Endothelial cell of umbilical vein (primary cell): ENCODE measurements around the gene CCDC32. TPM values are rescaled to one million over a fixed set of nuclear protein-coding genes. Genes with fewer than 3 reads are reported as not detected.

Experiments used
- BruUV-seq: library from RNA; stranded (reverse); fragments of 400-500 nt; replicated peaks from 2 replicates; lab custom pipeline; 2021; lab: Mats Ljungman, UMichigan
- CTCF ChIA-PET: fragments of 300-600, 350-600 bp; sonication (Branson Sonifier 250); formaldehyde crosslinking; loops from one replicate; lab custom pipeline; 2021; ENCODE audit warnings: antibody characterized with exemption, inconsistent platforms; lab: Charles Lee
- POLR2A ChIA-PET: fragments of 300-600, 350-600 bp; sonication (Branson Sonifier 250); formaldehyde crosslinking; loops from one replicate; lab custom pipeline; 2021; ENCODE audit warnings: antibody characterized with exemption, inconsistent platforms; lab: Charles Lee
- DNase-seq: peaks from one replicate; pipeline ENCODE4 v3.0.0-alpha.2; 2011; ENCODE audit warnings: low read depth, low spot score
- FAIRE-seq: peaks from 2 replicates; lab custom pipeline; 2011; peaks lifted over from hg19 to GRCh38; lab: Jason Lieb, UNC
- H2AFZ ChIP-seq: 2 replicates; pipeline ENCODE4 v1.6.0; 2012; ENCODE audit warnings: low read depth, low read length, control low read depth, inconsistent platforms
- H3K27ac ChIP-seq: 2 replicates; pipeline ENCODE4 v1.5.1; 2011; ENCODE audit warnings: low read depth, mild to moderate bottlenecking, control low read depth, low read length, moderate library complexity; ENCODE audit not compliant: insufficient read depth
- H3K27me3 ChIP-seq, 2 experiments: 2 replicates each; pipeline versions ENCODE4 v1.6.0 to v1.6.1; 2011; ENCODE audit warnings: low read length in 2 of 2, mixed read lengths in 1 of 2; ENCODE audit not compliant: control insufficient read depth in 2 of 2, insufficient read depth in 2 of 2
- H3K36me3 ChIP-seq, 2 experiments: 2 replicates in 1 of 2; 3 replicates in 1 of 2; pipeline ENCODE4 v1.5.1; 2011; ENCODE audit warnings: low read length in 2 of 2, mild to moderate bottlenecking in 1 of 2, moderate library complexity in 1 of 2; ENCODE audit not compliant: control insufficient read depth in 2 of 2, insufficient read depth in 2 of 2; ENCODE audit errors: extremely low read depth in 1 of 2
- H3K4me1 ChIP-seq: 3 replicates; pipeline ENCODE4 v1.5.1; 2011; ENCODE audit warnings: mild to moderate bottlenecking, low read length; ENCODE audit not compliant: control insufficient read depth, insufficient read depth; ENCODE audit errors: extremely low read depth
- H3K4me2 ChIP-seq: 2 replicates; pipeline ENCODE4 v1.6.1; 2011; ENCODE audit warnings: low read length, control low read depth, mixed read lengths; ENCODE audit not compliant: insufficient read depth
- H3K4me3 ChIP-seq, 3 experiments: fragments of 200-600 bp in 1 of 3; sonication (generic), shearing (Covaris generic) in 1 of 3; replicated peaks in 1 of 3; 2 replicates each; pipeline ENCODE4 v1.5.1; 2011 to 2016; ENCODE audit warnings: control low read depth in 3 of 3, low read length in 3 of 3, mild to moderate bottlenecking in 2 of 3, inconsistent platforms in 1 of 3, low read depth in 1 of 3, moderate library complexity in 1 of 3; ENCODE audit not compliant: insufficient read depth in 1 of 3
- H3K79me2 ChIP-seq: 2 replicates; pipeline ENCODE4 v1.6.0; 2012; ENCODE audit warnings: low read length, inconsistent platforms; ENCODE audit not compliant: control insufficient read depth, insufficient read depth
- H3K9ac ChIP-seq: replicated peaks from 2 replicates; pipeline ENCODE3; 2011; ENCODE audit warnings: low read length, control low read depth; ENCODE audit not compliant: insufficient read depth; ENCODE audit errors: extremely low read depth
- H3K9me1 ChIP-seq: replicated peaks from 3 replicates; pipeline ENCODE4 v1.6.0; 2011; ENCODE audit warnings: mild to moderate bottlenecking, low read length; ENCODE audit not compliant: control insufficient read depth, insufficient read depth; ENCODE audit errors: extremely low read depth
- H3K9me3 ChIP-seq: replicated peaks from 2 replicates; pipeline ENCODE4 v1.5.1; 2012; ENCODE audit warnings: low read length, inconsistent platforms; ENCODE audit not compliant: control insufficient read depth, insufficient read depth
- H4K20me1 ChIP-seq: replicated peaks from 2 replicates; pipeline ENCODE3; 2011; ENCODE audit warnings: mild to moderate bottlenecking, low read length; ENCODE audit not compliant: control insufficient read depth, insufficient read depth; ENCODE audit errors: extremely low read depth
- EZH2 ChIP-seq: IDR thresholded peaks from 2 replicates; pipeline ENCODE4 v1.6.1; 2012; ENCODE audit warnings: borderline replicate concordance, low read depth, mild to moderate bottlenecking, moderate library complexity, low read length, inconsistent platforms; ENCODE audit not compliant: severe bottlenecking
- FOS ChIP-seq: IDR thresholded peaks from 2 replicates; pipeline ENCODE4 v1.6.1; 2011; ENCODE audit warnings: mild to moderate bottlenecking, low read length, moderate library complexity, borderline replicate concordance; ENCODE audit not compliant: insufficient read depth
- GATA2 ChIP-seq: IDR thresholded peaks from 2 replicates; pipeline ENCODE4 v1.7.0; 2011; ENCODE audit warnings: low read depth, mild to moderate bottlenecking, moderate library complexity, mixed read lengths, low read length; ENCODE audit not compliant: insufficient read length, insufficient read depth
- JUN ChIP-seq: IDR thresholded peaks from 2 replicates; pipeline ENCODE4 v1.6.1; 2011; ENCODE audit warnings: borderline replicate concordance, low read depth; ENCODE audit not compliant: insufficient read length, insufficient read depth
- MYC ChIP-seq: IDR thresholded peaks from one replicate; pipeline ENCODE4 v1.6.1; 2011; ENCODE audit warnings: mild to moderate bottlenecking, low read depth, low read length
- POLR2A ChIP-seq: IDR thresholded peaks from 2 replicates; pipeline ENCODE4 v1.6.1; 2012; ENCODE audit warnings: low read depth, mild to moderate bottlenecking, control low read depth, low read length
- POLR2AphosphoS5 ChIP-seq: IDR thresholded peaks from 2 replicates; pipeline ENCODE4 v1.6.1; 2012; ENCODE audit warnings: low read depth, mild to moderate bottlenecking, control low read depth, low read length, moderate library complexity; ENCODE audit not compliant: insufficient read depth
- dilution Hi-C: fragments of 300-500 bp; cut with MboI; formaldehyde crosslinking; loops from one replicate; pipeline ENCODE4 v1.15.0; 2019; ENCODE audit warnings: low sequenced_read_pairs; ENCODE audit not compliant: extremely low pct_ligation_motif_present
- intact Hi-C: fragments of 100-400 bp; cut with micrococcal nuclease; formaldehyde crosslinking; loops from one replicate; pipeline ENCODE4 v1.10.0; 2022
- polyA plus RNA-seq, 4 experiments: library from polyadenylated mRNA; depleted of rRNA in 3 of 4; stranded (reverse) in 3 of 4; unstranded in 1 of 4; fragments of >200 nt; gene quantifications; 2 replicates each; pipeline versions ENCODE4 v1.2.1 to v1.2.3, GENCODE V29; 2011 to 2012; ENCODE audit warnings: missing spikeins in 1 of 4
- total RNA-seq: library from RNA; stranded (reverse); gene quantifications from 2 replicates; pipeline ENCODE4 v1.2.3, GENCODE V29; 2021
- TF ChIP-seq, protein P1 (sequence below): IDR thresholded peaks from 2 replicates; pipeline ENCODE4 v1.6.1; 2011; ENCODE audit not compliant: insufficient read depth, insufficient read length
- TF ChIP-seq, protein P2 (sequence below), 2 donors: IDR thresholded peaks; 1 replicate in 1 of 2; 2 replicates in 1 of 2; pipeline ENCODE4 v1.5.1; 2011; ENCODE audit warnings: low read length in 2 of 2, mild to moderate bottlenecking in 2 of 2, moderate library complexity in 2 of 2, control low read depth in 1 of 2, inconsistent platforms in 1 of 2, low read depth in 1 of 2; ENCODE audit not compliant: insufficient read depth in 1 of 2; ENCODE audit errors: extremely low read depth in 1 of 2

Gene CCDC32
- total and polyA plus RNA-seq, 2 donors (not counting 3 experiments of a cell fraction or from before 2014, with no cell fraction given), result 22.9 to 24.0 TPM

DNA sequence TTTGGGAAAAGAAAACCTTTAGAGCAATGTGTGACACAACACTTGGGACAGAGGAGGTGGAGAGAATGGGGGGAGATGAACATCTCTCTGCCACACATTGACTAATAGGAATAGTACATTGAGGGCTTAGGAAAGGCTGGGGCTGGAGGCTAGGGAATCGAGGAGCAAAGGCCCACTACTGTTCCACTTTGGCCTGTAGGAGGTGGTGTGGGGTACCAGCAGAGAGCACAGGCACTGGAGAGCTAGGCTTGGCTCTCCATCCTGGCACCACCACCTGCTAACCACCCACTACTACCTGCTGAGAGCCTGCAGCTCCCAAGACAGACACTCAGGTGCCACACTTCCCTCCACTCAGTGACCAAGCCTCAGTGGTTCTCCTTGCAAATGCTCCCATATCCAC is 19.4 kb downstream of the CCDC32 start:
- no peak overlapping the region for H3K9ac ChIP-seq
- H3K36me3 ChIP-seq, result peaks cover 2 to 6% of the 10 kb centered on the region in 2 experiments
- DNase-seq, result no peak
- H3K4me3 ChIP-seq, result no peak overlapping the region
- no peaks in the 10 kb centered on the region for H4K20me1 ChIP-seq
- no peak overlapping the region for H2AFZ ChIP-seq
- H3K4me2 ChIP-seq, result no peak overlapping the region
- H3K27ac ChIP-seq, result no peak overlapping the region
- FAIRE-seq, result no peak
- no peaks in the 10 kb centered on the region for H3K9me1 ChIP-seq
- H3K4me1 ChIP-seq, result no peaks in the 10 kb centered on the region
- intact Hi-C loops (no loop called here), dilution Hi-C loops (no loop called here)
- H3K9me3 ChIP-seq, result no peaks in the 10 kb centered on the region
- no peaks in the 10 kb centered on the region for H3K79me2 ChIP-seq
- no peaks in the 10 kb centered on the region for H3K27me3 ChIP-seq
- TF ChIP-seq POLR2A (no peak), EZH2 (no peak), JUN (no peak), FOS (no peak), MYC (no peak), POLR2AphosphoS5 (no peak), GATA2 (no peak)
- TF ChIP-seq, protein P1, sequence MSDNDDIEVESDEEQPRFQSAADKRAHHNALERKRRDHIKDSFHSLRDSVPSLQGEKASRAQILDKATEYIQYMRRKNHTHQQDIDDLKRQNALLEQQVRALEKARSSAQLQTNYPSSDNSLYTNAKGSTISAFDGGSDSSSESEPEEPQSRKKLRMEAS, result no peak
- TF ChIP-seq, protein P2, sequence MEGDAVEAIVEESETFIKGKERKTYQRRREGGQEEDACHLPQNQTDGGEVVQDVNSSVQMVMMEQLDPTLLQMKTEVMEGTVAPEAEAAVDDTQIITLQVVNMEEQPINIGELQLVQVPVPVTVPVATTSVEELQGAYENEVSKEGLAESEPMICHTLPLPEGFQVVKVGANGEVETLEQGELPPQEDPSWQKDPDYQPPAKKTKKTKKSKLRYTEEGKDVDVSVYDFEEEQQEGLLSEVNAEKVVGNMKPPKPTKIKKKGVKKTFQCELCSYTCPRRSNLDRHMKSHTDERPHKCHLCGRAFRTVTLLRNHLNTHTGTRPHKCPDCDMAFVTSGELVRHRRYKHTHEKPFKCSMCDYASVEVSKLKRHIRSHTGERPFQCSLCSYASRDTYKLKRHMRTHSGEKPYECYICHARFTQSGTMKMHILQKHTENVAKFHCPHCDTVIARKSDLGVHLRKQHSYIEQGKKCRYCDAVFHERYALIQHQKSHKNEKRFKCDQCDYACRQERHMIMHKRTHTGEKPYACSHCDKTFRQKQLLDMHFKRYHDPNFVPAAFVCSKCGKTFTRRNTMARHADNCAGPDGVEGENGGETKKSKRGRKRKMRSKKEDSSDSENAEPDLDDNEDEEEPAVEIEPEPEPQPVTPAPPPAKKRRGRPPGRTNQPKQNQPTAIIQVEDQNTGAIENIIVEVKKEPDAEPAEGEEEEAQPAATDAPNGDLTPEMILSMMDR (IDR thresholded peaks at IDR 0.05; ENCODE audit: extremely low read depth in 1 of 2, insufficient read depth in 1 of 2, low read depth in 1 of 2, low read length in 2 of 2), result no peak
- ChIA-PET CTCF (no interaction called here), POLR2A (no interaction called here)
- no TSS peak for BruUV-seq
